Measurements from ENCODE around the gene PAX5.

PAX5 gene

DNA sequence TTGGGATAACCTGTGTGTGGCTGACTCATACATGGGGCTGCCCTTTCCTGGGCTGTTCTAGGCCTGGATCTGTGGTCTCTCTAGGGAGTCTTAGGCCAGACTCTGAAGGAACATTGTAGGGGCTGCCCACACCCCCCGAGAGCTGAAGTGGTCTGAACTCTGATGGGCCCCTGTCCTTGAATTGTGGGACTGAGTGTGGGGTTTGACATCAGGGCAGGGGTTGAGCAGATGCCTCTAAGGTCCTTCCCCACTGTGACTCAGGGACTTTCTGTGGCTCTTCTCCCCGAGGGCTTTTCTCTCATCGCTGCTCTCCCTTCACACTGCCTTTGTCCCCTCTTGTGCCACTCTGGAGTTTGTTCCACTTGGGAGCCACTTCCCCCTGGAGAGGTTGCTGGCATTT, 246.4 kb downstream of the PAX5 start:
- TF ChIP-seq, protein P1, sequence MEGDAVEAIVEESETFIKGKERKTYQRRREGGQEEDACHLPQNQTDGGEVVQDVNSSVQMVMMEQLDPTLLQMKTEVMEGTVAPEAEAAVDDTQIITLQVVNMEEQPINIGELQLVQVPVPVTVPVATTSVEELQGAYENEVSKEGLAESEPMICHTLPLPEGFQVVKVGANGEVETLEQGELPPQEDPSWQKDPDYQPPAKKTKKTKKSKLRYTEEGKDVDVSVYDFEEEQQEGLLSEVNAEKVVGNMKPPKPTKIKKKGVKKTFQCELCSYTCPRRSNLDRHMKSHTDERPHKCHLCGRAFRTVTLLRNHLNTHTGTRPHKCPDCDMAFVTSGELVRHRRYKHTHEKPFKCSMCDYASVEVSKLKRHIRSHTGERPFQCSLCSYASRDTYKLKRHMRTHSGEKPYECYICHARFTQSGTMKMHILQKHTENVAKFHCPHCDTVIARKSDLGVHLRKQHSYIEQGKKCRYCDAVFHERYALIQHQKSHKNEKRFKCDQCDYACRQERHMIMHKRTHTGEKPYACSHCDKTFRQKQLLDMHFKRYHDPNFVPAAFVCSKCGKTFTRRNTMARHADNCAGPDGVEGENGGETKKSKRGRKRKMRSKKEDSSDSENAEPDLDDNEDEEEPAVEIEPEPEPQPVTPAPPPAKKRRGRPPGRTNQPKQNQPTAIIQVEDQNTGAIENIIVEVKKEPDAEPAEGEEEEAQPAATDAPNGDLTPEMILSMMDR (IDR thresholded peaks at IDR 0.05; ENCODE audit: low read length): no peak
- TF ChIP-seq EZH2 (optimal IDR thresholded peaks at IDR 0.05; ENCODE audit: low read depth, low read length): no peak
- no peak for TF ChIP-seq EZH2phosphoT487 (IDR thresholded peaks at IDR 0.05; ENCODE audit: low read length)
- DNase-seq: no peak

More for the DNA sequence above, 246.4 kb downstream of the PAX5 start:
- Histone ChIP-seq H3K9ac (ENCODE audit: low read length) (no peak overlapping the region), H3K4me2 (ENCODE audit: low read depth, low read length) (no peak overlapping the region), H3K4me3 (ENCODE audit: low read length) (no peak overlapping the region), H3K9me3 (replicated peaks; ENCODE audit: insufficient read depth, low read length) (no peaks in the 10 kb centered on the region), H4K20me1 (ENCODE audit: insufficient read depth, low read length) (no peaks in the 10 kb centered on the region), H3F3A (ENCODE audit: insufficient read depth, low read length) (no peaks in the 10 kb centered on the region), H3K9me2 (replicated peaks; ENCODE audit: insufficient read depth, low read length) (no peaks in the 10 kb centered on the region), H3K27me3 (replicated peaks; ENCODE audit: insufficient read depth, low read length) (peaks cover 17% of the 10 kb centered on the region), H3K4me1 (ENCODE audit: low read length) (no peaks in the 10 kb centered on the region), H2AFZ (ENCODE audit: low read length) (no peak overlapping the region), H3K79me2 (ENCODE audit: low read length) (no peaks in the 10 kb centered on the region), H3K27ac (ENCODE audit: low read length) (no peak overlapping the region), H3K36me3 (replicated peaks; ENCODE audit: insufficient read depth, low read length) (no peaks in the 10 kb centered on the region)
